Transverse colon (tissue), 4 donors: ENCODE results near the gene ANKRD40CL.

Experiments used
- CTCF ChIP-seq, 5 experiments: fragments of 200-600 bp in 3 of 5; fragments of 450-650 bp in 2 of 5; sonication (generic) in 3 of 5; IDR thresholded peaks; 1 replicate in 2 of 5; 2 replicates in 3 of 5; pipeline ENCODE4 v1.5.1; 2016 to 2017; ENCODE audit warnings: antibody characterized with exemption in 5 of 5, inconsistent platforms in 3 of 5, mild to moderate bottlenecking in 2 of 5, moderate library complexity in 1 of 5
- POLR2AphosphoS5 ChIP-seq, 3 donors: sonication (generic); formaldehyde crosslinking; IDR thresholded peaks; one replicate each; pipeline ENCODE4 v1.6.1; 2016; ENCODE audit warnings: antibody characterized with exemption in 3 of 3

GRCh38 chr17:50725769-50726655 is 41.3 kb downstream of the ANKRD40CL start:
- TF ChIP-seq POLR2AphosphoS5 (IDR thresholded peaks at IDR 0.05) (no peak), CTCF (IDR thresholded peaks at IDR 0.05) (no peak)
